Endometrium (tissue), 2 donors: ENCODE results near the gene AK3.
"Not testable (repeated sequence)": the region's sequence is repeated elsewhere in the genome, so short reads cannot be mapped to it uniquely, and the experiment has no call there.

Experiments used
- FAIRE-seq: peaks from 2 replicates; lab custom pipeline; 2012; peaks lifted over from hg19 to GRCh38; lab: Jason Lieb, UNC
- donor health status: control.
- donor health status: control.

The AK3 gene

DNA sequence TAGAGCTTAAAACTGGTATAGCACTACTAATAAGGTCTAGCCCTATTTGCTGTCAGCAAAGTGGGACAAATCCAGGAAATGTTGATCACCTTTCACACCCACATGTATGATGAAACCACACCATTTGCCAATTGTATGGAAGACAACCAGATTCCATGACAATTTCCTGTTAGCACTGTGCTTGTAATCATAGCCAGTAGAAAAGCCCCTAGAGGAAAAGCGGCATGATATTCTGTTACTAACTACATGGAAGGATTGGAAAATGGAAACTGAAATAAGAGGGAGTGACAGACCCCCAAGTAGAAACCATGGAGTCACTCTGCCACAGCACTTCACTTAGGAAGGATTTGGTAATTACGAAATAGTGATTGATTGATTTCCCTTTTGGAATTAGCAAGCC is 75.6 kb downstream of the AK3 start:
- no peak for FAIRE-seq

- FAIRE-seq: no peak
These were observed 77.0 kb downstream of the AK3 start for GRCh38 chr9:4663956-4664355.

DNA sequence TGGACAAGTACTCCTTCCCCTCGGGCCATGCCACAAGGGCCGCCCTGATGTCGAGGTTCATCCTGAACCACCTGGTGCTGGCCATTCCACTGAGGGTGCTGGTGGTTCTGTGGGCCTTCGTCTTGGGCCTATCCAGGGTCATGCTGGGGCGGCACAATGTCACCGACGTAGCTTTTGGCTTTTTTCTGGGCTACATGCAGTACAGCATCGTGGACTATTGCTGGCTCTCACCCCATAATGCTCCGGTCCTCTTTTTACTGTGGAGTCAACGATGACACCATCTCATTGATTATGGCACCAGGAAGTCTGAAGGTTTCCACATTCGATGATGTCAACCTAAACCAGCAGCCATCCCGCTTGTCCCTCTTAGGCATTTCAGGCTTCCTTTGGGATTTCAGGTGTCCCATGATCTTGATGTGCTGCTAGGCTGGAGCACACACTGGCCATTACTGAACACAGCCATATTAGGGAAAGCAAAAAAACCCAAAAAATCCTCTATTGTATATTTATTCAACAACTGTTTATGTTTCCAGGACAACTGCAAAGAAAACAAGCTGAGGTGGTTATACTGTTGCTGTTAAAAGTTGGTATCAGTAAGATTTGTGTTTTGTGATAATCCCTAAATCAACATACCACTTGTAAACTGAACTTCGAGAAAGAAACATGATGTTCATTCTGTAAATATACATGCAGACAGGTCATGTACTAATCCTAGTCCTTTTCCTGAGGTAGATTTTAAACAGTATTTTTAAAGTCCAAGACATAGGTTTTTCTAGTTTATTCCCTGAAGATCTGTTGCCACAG is 77.8 kb downstream of the AK3 start:
- FAIRE-seq: no peak

GRCh38 chr9:4662108-4662988 is 78.7 kb downstream of the AK3 start, which contains the start of gene PLPP6:
Gene PLPP6, plus strand, starts transcription at chr9:4662294. Its CDS starts 82 bp downstream, at chr9:4662376.
- FAIRE-seq: peak; percentile 48

DNA sequence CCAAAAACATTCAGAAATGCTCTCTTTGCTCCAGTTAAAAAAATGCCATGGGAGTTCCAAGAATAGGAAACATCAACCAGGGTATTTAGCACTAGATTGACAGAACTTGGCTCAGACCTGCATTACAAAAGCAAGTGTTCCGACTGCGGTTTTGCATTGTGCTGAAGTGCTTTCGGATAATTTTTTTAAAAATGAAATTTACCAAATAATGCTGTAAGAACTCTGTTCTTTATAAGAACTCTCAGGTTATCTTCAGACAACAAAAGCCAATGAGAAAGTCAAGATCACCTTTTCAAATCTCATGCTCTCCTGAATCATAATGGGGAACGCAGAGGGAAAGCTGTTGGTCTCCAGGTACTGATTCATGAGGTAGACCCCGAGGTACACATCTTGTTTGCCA is 79.4 kb downstream of the AK3 start:
- FAIRE-seq: no peak

- no peak for FAIRE-seq
These were observed 79.8 kb downstream of the AK3 start for GRCh38 chr9:4661165-4661564.

DNA sequence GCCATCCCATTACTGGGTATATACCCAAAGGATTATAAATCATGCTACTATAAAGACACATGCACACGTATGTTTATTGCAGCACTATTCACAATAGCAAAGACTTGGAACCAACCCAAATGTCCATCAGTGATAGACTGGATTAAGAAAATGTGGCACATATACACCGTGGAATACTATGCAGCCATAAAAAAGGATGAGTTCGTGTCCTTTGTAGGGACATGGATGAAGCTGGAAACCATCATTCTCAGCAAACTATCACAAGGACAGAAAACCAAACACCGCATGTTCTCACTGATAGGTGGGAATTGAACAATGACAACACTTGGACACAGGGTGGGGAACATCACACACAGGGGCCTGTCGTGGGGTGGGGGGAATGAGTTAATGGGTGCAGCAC is 80.3 kb downstream of the AK3 start:
- FAIRE-seq: not testable (repeated sequence)
